ENCODE results near the gene TPCN1.
A peak's percentile ranks its signal among the peaks of the same experiment; 100 is the strongest.

The TPCN1 gene

DNA sequence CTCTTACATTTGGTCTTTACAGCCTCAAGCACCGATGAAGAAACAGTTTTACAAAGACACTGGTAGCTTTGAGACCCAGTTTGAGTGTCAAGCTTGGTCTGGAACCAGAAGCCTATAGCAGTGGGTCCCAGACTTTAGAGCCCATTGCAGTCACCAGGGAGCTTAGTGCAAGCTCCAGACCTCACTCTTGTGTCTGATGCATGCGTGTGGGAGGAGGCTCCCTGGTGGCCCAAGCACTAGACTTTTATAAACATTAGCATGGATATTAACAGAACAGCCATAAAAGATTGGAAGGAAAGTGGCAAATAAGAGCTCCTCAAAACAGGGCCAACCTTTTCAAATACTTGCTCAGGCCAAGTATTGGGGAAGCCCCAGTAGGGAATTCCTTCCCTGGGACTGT is 68.1 kb downstream of the TPCN1 start:
- Mint-ChIP-seq H3K36me3 (ENCODE audit: insufficient read depth) (no peaks in the 10 kb centered on the region), H3K27ac (peak overlapping the region in 1 of 2 donors; percentile 11), H3K27me3 (no peaks in the 10 kb centered on the region), H3K4me3 (no peak overlapping the region), H3K4me1 (ENCODE audit: low read depth in 2 of 2) (peaks cover 0 to 4% of the 10 kb centered on the region in 2 donors), H3K9me3 (no peaks in the 10 kb centered on the region)
- DNase-seq (no peak), ATAC-seq (replicated peaks) (no peak)

DNA sequence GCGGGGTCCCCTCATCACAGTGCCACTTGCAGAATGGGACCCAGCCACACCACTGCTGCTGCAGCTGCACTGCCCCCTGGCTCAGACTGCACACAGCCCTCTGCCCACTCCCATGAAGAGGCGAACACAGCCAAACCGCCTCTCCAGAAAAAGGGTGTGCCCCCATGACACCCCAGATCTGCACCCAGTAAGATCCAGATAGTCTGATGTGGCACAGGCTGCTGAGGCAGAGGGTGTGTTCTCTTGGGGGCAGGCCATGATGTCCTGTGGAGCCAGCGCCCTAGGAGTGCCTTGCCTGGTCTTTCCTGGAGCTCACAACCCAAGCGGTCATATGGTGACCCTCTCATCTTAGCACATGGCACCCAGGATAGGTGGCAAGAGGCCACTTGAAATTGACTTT is 69.2 kb downstream of the TPCN1 start:
- Mint-ChIP-seq H3K9me3 (no peaks in the 10 kb centered on the region), H3K36me3 (ENCODE audit: insufficient read depth) (no peaks in the 10 kb centered on the region), H3K27ac (peak overlapping the region in 1 of 2 donors; percentile 13), H3K4me3 (no peak overlapping the region), H3K4me1 (ENCODE audit: low read depth in 2 of 2) (peaks cover 0 to 2% of the 10 kb centered on the region in 2 donors), H3K27me3 (no peaks in the 10 kb centered on the region)
- DNase-seq = no peak
- ATAC-seq (replicated peaks) = no peak

DNA sequence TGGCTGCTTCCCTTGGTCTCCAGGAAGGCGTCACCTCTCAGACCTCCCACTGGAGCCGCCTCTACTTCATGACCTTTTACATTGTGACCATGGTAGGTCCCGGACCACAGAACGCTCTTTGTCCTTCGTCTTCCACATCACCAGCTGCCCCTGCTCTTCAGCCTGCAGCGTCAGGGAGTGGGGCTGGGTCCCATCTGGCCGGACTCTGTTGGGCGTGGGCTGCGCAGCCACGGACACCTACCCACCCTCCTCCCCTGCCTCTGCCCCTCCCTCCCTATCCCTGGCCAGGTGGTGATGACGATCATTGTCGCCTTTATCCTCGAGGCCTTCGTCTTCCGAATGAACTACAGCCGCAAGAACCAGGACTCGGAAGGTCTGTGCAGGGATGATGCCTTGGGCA is 70.3 kb downstream of the TPCN1 start:
- ATAC-seq (replicated peaks) (no peak), DNase-seq (no peak)
- Mint-ChIP-seq H3K4me1 (ENCODE audit: low read depth in 2 of 2) (no peaks in the 10 kb centered on the region), H3K4me3 (no peak overlapping the region), H3K36me3 (ENCODE audit: insufficient read depth) (peaks cover 7% of the 10 kb centered on the region), H3K27me3 (no peaks in the 10 kb centered on the region), H3K9me3 (no peaks in the 10 kb centered on the region), H3K27ac (peak overlapping the region in 1 of 2 donors; percentile 82)

DNA sequence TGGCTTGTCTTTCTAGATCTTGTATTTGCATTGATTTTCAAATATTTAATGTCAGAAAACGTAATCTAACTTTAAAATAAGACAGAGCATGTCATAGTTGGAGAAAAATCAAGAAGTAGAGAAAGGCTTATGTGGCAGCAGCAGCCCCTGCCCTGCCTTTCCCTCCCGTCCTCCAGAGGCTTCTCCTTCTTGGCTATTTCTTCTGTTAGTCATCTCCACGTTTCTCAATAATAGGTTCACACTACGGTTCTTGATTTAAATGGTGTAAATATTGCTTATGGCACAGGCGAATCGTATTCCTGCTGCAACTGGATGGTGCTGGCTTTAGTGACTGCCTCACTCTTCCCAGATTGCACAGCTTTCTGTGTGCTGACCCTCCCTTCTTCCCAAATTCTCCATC is 70.8 kb downstream of the TPCN1 start:
- no peak for DNase-seq
- ATAC-seq (replicated peaks) = no peak
- no peaks in the 10 kb centered on the region for H3K9me3 Mint-ChIP-seq
- H3K27me3 Mint-ChIP-seq = no peaks in the 10 kb centered on the region
- H3K4me1 Mint-ChIP-seq (ENCODE audit: low read depth in 2 of 2) = no peaks in the 10 kb centered on the region
- H3K36me3 Mint-ChIP-seq (ENCODE audit: insufficient read depth) = peaks cover 7% of the 10 kb centered on the region
- H3K4me3 Mint-ChIP-seq = no peak overlapping the region
- H3K27ac Mint-ChIP-seq = peak overlapping the region; percentile 9 to 82

DNA sequence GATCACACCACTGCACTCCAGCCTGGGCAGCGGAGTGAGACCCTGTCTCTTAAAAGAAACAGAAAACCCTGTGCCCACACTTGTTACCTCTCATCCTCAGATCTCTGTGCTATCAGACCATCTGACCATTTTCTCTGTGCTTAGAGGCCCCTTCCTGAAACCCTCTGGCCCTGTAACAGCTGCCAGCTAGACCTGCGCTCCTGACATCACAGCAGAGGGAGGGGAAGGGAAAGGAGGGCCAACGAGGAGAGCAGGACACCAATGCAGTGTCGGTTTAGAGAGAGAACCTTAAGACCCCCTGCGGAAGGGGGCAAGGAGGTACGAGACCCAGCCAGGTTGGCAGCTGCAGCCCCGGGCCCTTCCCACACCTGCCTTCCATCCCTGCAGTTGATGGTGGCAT is 71.3 kb downstream of the TPCN1 start:
- Mint-ChIP-seq H3K27me3 (no peaks in the 10 kb centered on the region), H3K27ac (peak overlapping the region; percentile 9 to 82), H3K36me3 (ENCODE audit: insufficient read depth) (peaks cover 7% of the 10 kb centered on the region), H3K4me3 (no peak overlapping the region), H3K4me1 (ENCODE audit: low read depth in 2 of 2) (no peaks in the 10 kb centered on the region), H3K9me3 (no peaks in the 10 kb centered on the region)
- ATAC-seq (replicated peaks) = no peak
- no peak for DNase-seq

DNA sequence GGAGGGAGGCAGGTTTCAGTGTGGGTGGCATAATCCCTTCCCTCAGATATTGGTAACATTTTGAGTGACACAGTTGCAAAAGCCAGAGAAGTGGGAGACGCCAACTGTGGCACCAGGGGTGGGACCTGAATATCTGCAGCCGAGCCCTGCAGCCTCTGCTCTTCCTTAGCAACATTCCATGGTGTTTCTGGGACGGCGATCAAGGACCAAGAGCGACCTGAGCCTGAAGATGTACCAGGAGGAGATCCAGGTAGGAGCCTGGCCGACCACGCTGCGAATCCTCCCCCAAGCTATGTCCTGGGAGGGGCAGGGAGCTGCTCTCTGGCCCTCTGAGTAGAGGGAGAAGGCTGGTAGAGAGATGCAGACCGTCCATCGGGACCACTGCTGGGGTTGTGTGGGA is 71.8 kb downstream of the TPCN1 start:
- Mint-ChIP-seq H3K4me1 (ENCODE audit: low read depth in 2 of 2) (no peaks in the 10 kb centered on the region), H3K36me3 (ENCODE audit: insufficient read depth) (peaks cover 7% of the 10 kb centered on the region)
- ATAC-seq (replicated peaks) = no peak

DNA sequence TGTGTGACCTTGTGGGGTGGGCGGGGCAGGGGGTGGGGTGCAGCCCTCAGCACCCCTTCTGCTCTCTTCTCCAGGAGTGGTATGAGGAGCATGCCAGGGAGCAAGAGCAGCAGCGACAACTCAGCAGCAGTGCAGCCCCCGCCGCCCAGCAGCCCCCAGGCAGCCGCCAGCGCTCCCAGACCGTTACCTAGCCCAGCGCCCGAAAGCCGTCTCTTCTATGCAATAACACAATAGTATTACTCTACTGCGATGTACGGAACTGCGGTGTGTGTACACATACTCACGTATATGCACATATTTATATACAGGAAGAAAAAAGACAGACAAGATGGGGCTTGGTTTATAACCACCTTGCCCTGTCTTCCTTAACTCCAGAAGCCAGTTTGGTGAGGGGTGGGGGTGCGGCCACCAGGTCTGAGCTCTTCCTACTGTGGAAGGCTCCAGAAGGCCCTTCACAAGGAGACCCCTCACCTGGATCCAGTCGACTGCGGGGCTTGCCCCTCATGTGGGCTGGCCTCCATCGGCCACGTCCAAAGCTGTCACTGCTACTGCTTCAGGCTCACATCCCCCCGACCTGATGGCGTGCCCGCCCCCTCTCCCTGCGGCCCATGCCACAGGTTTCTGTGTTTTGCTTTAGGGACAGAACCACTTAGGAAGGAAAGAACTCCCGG is 74.8 kb downstream of the TPCN1 start:
- H3K27me3 Mint-ChIP-seq = no peaks in the 10 kb centered on the region
- no peaks in the 10 kb centered on the region for H3K9me3 Mint-ChIP-seq
- ATAC-seq (replicated peaks) = no peak
- no peak for DNase-seq
- no peaks in the 10 kb centered on the region for H3K4me1 Mint-ChIP-seq (ENCODE audit: low read depth in 2 of 2)
- H3K4me3 Mint-ChIP-seq = no peak overlapping the region
- H3K27ac Mint-ChIP-seq = no peak overlapping the region
- peaks cover 18% of the 10 kb centered on the region for H3K36me3 Mint-ChIP-seq (ENCODE audit: insufficient read depth)

More for the DNA sequence above, 71.8 kb downstream of the TPCN1 start:
- no peak for DNase-seq
- peak overlapping the region in 1 of 2 donors; percentile 9 for H3K27ac Mint-ChIP-seq
- no peaks in the 10 kb centered on the region for H3K9me3 Mint-ChIP-seq
- no peaks in the 10 kb centered on the region for H3K27me3 Mint-ChIP-seq
- H3K4me3 Mint-ChIP-seq = no peak overlapping the region

DNA sequence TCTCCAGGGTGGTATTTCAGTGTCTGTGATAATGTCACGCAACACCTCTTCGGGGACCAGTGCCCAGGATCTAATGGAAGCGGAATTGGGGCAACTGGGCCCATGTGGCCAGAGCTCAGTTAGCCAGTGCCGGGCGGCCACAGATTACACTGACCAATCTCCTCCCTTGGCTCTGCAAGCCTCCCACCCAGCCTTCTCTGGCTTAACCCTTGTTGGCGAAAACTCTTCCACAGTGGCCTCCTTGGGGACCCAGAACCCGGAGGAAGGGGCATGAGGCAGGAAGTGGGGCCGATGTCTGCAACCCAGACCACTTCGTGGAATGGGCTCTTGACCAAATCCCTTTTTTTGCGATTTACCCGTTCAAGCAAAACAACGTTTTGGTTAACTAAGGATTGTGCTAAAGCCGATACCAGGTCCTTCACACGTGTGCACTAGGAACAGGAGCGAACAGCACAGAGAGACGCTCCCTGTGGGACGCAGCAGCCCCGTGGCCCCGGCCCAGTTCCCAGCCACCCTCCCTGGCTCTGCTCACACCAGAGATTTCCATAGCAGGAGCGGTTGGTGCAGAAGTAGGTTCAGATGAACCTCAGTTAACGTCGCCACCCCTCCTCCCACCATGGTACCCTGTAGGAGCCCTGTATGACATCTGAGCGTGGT is 75.4 kb downstream of the TPCN1 start:
- no peak for ATAC-seq (replicated peaks)
- Mint-ChIP-seq H3K27ac (no peak overlapping the region), H3K9me3 (no peaks in the 10 kb centered on the region), H3K4me3 (no peak overlapping the region), H3K4me1 (ENCODE audit: low read depth in 2 of 2) (no peaks in the 10 kb centered on the region), H3K36me3 (ENCODE audit: insufficient read depth) (peaks cover 18% of the 10 kb centered on the region), H3K27me3 (no peaks in the 10 kb centered on the region)
- no peak for DNase-seq

DNA sequence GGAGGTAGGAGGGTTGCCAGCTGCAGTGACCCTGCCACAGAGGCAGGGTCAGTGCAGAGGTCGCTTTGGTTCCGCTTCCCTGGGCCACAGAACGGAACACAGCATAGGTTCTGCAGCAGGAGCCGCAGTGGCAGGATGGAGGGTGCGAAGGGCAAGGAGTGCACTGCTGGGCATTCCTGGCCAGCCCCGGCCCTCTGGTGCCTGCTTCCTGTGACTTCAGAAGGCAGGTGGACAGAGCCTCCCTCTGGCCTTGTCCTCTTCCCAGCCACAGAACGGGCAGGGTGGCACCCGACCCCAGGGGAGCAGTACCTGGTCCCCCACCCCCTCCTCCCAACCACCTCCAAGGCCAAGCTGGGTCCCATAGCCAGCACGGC is 75.9 kb downstream of the TPCN1 start:
- no peak overlapping the region for H3K4me3 Mint-ChIP-seq
- no peaks in the 10 kb centered on the region for H3K9me3 Mint-ChIP-seq
- no peaks in the 10 kb centered on the region for H3K27me3 Mint-ChIP-seq
- no peak overlapping the region for H3K27ac Mint-ChIP-seq
- no peaks in the 10 kb centered on the region for H3K4me1 Mint-ChIP-seq (ENCODE audit: low read depth in 2 of 2)
- DNase-seq (no peak), ATAC-seq (replicated peaks) (no peak)
- peaks cover 20% of the 10 kb centered on the region for H3K36me3 Mint-ChIP-seq (ENCODE audit: insufficient read depth)

DNA sequence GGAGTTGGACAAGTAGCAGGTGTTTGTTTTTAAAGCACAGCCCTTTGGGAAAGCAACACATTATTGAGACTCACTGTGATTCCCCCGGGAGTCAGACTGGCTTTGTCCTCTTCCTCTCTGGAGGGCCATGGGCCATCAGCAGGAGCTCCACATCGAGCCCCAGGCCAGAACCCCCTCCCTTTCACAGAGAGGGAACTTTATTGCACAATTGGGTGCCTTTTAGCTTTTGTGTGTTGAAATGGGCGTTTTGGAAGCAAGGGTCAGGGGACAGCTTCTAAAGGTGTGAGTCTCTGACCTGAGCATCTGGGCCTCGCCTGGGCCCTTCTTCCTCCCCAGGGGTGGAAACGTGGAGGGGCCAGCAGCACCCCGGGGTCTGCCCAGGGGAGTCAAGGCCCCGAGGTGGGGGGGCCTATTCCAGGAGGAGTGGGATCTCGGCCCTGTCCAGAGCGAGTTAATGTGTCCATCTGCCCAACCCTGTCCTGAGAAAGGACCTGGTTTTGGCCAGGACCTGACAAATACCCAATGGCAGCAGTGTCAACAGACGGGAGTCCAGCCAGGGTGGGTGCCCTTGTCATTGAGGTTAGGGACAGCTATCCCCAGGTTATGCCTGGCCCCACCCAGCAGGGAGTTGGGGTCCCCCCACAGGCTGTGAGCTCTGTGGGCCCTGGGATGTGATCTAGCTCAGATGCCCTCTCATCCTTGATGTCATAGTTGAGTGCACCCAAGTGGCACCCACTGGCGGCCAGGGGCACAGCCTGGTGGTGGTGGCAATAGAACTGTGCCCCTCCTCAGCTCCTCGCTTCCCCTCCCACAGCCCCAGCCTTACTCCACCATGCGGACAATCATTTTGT is 76.6 kb downstream of the TPCN1 start:
- H3K9me3 Mint-ChIP-seq = no peaks in the 10 kb centered on the region
- no peaks in the 10 kb centered on the region for H3K27me3 Mint-ChIP-seq
- ATAC-seq (replicated peaks) (no peak), DNase-seq (no peak)
- peaks cover 21% of the 10 kb centered on the region for H3K36me3 Mint-ChIP-seq (ENCODE audit: insufficient read depth)
- no peak overlapping the region for H3K4me3 Mint-ChIP-seq
- no peak overlapping the region for H3K27ac Mint-ChIP-seq
- H3K4me1 Mint-ChIP-seq (ENCODE audit: low read depth in 2 of 2) = peaks cover 0 to 2% of the 10 kb centered on the region in 2 donors

DNA sequence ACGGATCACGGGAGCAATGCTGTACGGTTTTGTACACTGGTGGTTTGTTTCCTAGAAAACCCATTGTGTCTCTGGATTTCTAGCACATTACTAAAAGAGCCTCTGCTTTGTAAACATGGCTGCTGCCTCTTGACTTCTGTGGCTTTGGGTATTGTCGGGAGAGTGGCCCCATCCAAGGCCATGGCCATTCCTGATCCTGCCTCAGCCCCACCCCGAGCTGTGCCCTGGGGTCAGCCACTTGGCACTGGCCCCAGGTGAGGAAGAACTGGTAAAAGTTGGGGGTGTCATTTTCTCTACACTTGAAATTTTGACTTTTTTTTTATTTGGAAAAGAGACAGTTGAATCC is 77.2 kb downstream of the TPCN1 start:
- no peak for ATAC-seq (replicated peaks)
- Mint-ChIP-seq H3K27ac (no peak overlapping the region), H3K27me3 (no peaks in the 10 kb centered on the region)

DNA sequence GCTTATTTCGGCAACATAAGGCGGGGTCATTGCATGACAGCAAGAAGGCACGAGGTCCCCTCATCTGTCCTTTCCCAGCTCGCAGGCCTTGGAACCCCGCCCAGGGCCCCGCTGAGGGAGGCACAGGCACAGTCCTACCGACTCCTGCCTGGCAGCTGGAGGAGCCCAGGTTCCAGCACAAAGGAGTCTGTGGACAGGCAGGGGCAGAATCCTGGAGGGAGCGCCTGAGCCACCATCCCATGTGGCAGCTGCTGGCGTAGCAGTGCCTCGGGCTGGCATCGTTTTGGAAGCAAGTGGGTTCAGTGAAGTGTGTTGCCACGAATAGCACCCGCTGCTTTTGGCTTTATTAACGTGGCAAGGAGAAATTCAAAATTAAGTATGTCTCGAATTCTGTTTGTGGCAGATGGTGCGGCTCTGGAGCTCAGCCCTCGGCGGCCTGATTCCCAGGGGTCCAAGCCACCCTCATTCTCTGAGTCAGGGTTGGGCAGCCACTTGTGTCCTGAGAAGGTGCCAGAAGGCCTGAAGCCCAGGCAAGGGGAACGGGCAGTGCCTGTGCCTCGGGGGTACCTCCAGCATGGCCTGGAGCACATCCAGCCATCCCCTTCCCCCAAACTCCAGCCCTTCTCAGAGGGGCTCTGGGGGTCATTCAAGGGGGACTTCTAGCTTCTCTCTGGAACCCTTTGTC is 77.7 kb downstream of the TPCN1 start:
- H3K27ac Mint-ChIP-seq = peak overlapping the region; percentile 38 to 65
- H3K27me3 Mint-ChIP-seq = no peaks in the 10 kb centered on the region
- peaks cover 0 to 3% of the 10 kb centered on the region in 2 donors for H3K4me1 Mint-ChIP-seq (ENCODE audit: low read depth in 2 of 2)
- ATAC-seq (replicated peaks) (no peak), DNase-seq (no peak)
- H3K36me3 Mint-ChIP-seq (ENCODE audit: insufficient read depth) = peaks cover 21% of the 10 kb centered on the region
- no peak overlapping the region for H3K4me3 Mint-ChIP-seq
- H3K9me3 Mint-ChIP-seq = no peaks in the 10 kb centered on the region

More for the DNA sequence above, 77.2 kb downstream of the TPCN1 start:
- no peak for DNase-seq
- H3K36me3 Mint-ChIP-seq (ENCODE audit: insufficient read depth) = peaks cover 21% of the 10 kb centered on the region
- H3K4me3 Mint-ChIP-seq = no peak overlapping the region
- H3K4me1 Mint-ChIP-seq (ENCODE audit: low read depth in 2 of 2) = peaks cover 0 to 3% of the 10 kb centered on the region in 2 donors
- H3K9me3 Mint-ChIP-seq = no peaks in the 10 kb centered on the region

DNA sequence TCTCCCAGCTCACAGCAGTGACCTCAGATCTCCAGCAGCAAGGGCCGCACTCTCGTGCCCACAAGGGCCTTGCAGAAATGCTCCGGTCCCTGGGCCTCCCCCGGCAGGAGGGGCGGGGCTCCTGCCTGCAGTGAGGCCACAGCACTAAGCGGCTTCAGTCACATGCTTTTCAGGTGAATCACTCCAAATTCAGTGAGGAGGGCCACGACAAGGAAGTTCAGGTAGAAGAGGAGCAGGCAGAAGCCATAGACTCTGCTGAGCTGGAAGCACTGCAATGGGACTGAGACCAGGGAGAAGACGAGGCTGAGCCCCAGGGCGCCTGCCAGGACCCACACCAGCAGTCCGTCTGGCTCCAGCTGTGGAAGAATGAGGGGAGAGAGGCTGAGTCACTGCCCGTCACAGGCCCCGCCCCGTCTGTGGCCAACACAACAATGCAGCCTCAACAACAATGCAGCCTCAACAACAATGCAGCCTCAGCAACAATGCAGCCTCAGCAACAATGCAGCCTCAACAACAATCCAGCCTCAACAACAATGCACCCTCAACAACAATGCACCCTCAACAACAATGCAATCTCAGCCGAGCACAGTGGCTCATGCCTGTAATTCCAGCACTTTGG is 78.5 kb downstream of the TPCN1 start:
- H3K27me3 Mint-ChIP-seq = no peaks in the 10 kb centered on the region
- ATAC-seq (replicated peaks) (no peak), DNase-seq (no peak)
- peaks cover 0 to 3% of the 10 kb centered on the region in 2 donors for H3K4me1 Mint-ChIP-seq (ENCODE audit: low read depth in 2 of 2)
- no peaks in the 10 kb centered on the region for H3K9me3 Mint-ChIP-seq
- H3K4me3 Mint-ChIP-seq = no peak overlapping the region
- peaks cover 21% of the 10 kb centered on the region for H3K36me3 Mint-ChIP-seq (ENCODE audit: insufficient read depth)
- peak overlapping the region; percentile 38 to 65 for H3K27ac Mint-ChIP-seq
